Bronchial epithelial cell (primary cell): ENCODE results near the gene HOXA4. TPM values are rescaled to one million over a fixed set of nuclear protein-coding genes. Genes with fewer than 3 reads are reported as not detected.

Experiments
- DNase-seq: peaks from one replicate; pipeline ENCODE4 v3.0.0-alpha.2; 2010; ENCODE audit warnings: low read depth
- FAIRE-seq: peaks from 2 replicates; lab custom pipeline; 2011; peaks lifted over from hg19 to GRCh38; lab: Jason Lieb, UNC
- H3K27me3 ChIP-seq: 2 replicates; pipeline ENCODE4 v1.5.1; 2011; ENCODE audit warnings: low read length; ENCODE audit not compliant: control insufficient read depth, insufficient read depth
- H3K36me3 ChIP-seq: 2 replicates; pipeline ENCODE4 v1.5.1; 2011; ENCODE audit warnings: low read length; ENCODE audit not compliant: control insufficient read depth, insufficient read depth
- H3K4me3 ChIP-seq: 2 replicates; pipeline ENCODE4 v1.5.1; 2011; ENCODE audit warnings: mild to moderate bottlenecking, low read depth, low read length, control low read depth
- total RNA-seq: library from RNA; depleted of rRNA; stranded (reverse); fragments of >200 nt; gene quantifications from 2 replicates; pipeline ENCODE4 v1.2.1, GENCODE V29; 2014
- TF ChIP-seq, protein P1 (sequence below): IDR thresholded peaks from 2 replicates; pipeline ENCODE4 v1.5.1; 2011; ENCODE audit warnings: mild to moderate bottlenecking, moderate library complexity, low read length, control low read depth, inconsistent platforms; ENCODE audit not compliant: insufficient read depth, severe bottlenecking

Gene HOXA4
- total RNA-seq, 1 donor from 2014 or later: not detected

DNA sequence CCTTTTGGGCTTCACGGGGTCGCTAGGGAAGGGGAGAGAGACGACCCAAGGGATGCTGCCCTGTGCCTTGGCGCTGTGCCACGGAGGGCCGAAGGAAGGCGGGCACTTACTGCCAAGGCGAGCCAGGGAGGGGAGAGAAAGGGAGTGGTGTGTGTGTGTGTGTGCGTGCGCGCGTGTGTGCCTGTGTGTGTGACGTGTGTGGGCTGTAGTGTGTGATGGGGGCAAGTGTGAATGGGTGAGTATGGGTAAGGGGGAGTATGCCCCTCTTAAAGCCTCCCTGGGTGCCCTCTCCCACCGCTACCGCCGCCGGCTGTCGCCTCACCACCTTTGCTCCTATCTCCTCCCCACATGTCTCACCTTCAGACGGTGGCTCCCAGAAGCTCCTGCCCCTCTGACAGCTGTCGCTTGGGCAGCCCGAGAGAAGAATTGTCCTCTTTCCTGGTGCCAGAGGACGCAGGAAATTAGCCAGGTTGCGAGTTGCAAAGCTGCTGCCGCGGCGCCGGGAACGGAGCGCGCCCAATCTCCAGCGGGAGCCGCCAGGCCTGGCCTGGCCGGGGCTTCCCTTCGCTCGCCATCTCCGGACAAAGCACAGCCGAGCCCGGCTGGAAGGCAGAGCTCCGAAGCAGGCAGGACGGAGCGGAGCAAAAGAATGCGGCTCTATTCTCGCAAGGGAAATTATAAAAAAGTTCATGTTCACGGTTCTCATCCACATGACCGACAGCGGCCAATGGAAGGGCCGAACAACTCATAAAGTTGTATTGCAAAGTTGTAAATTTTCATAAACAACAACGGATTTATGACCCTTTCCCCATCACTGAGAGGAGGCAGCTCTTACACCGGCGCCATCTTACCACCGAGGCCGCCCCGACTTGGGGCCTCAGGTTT, 21.6 kb upstream of the HOXA4 start, which contains the start of gene HOXA3:
Gene HOXA3 (minus strand): TSS at position 653 of the 885 bp plus-strand sequence. CDS start 41,943 bp downstream, outside the sequence.
- no peaks in the 10 kb centered on the region for H3K36me3 ChIP-seq
- no peak within 1 kb of the TSS for H3K4me3 ChIP-seq
- DNase-seq (no peak), FAIRE-seq (peak; percentile 23)
- peaks cover 86% of the 10 kb centered on the region for H3K27me3 ChIP-seq
- TF ChIP-seq, protein P1, sequence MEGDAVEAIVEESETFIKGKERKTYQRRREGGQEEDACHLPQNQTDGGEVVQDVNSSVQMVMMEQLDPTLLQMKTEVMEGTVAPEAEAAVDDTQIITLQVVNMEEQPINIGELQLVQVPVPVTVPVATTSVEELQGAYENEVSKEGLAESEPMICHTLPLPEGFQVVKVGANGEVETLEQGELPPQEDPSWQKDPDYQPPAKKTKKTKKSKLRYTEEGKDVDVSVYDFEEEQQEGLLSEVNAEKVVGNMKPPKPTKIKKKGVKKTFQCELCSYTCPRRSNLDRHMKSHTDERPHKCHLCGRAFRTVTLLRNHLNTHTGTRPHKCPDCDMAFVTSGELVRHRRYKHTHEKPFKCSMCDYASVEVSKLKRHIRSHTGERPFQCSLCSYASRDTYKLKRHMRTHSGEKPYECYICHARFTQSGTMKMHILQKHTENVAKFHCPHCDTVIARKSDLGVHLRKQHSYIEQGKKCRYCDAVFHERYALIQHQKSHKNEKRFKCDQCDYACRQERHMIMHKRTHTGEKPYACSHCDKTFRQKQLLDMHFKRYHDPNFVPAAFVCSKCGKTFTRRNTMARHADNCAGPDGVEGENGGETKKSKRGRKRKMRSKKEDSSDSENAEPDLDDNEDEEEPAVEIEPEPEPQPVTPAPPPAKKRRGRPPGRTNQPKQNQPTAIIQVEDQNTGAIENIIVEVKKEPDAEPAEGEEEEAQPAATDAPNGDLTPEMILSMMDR: no peak

DNA sequence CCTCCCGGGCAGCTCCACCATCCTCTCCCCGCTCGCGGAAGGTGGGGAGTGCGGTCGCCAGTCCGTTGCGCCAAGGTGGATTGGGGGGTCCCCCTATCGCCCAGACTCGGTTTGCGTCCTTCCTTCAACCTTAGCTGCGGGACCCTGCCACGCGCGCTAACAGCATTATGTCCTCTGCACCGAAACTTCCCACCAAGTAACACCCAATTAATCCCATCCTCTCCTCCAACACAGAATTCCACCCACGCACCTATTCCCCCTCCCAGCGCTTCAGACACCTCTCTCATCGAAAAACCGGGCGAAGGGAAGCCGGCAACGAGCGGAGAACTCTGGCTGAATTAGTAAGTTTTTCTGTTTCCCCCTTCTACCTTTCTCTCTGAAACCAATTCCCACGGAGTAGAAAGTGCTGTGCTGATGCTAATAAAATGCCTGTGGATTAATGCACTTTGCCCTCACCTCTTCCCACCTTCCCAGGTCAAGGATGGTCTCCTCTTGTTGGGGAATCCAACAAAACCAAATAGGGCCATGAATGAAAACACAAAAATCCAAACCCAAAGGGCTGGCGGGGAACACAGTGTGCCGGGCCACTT, 20.9 kb upstream of the HOXA4 start:
- Histone ChIP-seq H3K4me3 (no peak overlapping the region), H3K27me3 (peaks cover 89% of the 10 kb centered on the region), H3K36me3 (no peaks in the 10 kb centered on the region)
- DNase-seq (no peak), FAIRE-seq (no peak)
- TF ChIP-seq, protein P1: no peak

DNA sequence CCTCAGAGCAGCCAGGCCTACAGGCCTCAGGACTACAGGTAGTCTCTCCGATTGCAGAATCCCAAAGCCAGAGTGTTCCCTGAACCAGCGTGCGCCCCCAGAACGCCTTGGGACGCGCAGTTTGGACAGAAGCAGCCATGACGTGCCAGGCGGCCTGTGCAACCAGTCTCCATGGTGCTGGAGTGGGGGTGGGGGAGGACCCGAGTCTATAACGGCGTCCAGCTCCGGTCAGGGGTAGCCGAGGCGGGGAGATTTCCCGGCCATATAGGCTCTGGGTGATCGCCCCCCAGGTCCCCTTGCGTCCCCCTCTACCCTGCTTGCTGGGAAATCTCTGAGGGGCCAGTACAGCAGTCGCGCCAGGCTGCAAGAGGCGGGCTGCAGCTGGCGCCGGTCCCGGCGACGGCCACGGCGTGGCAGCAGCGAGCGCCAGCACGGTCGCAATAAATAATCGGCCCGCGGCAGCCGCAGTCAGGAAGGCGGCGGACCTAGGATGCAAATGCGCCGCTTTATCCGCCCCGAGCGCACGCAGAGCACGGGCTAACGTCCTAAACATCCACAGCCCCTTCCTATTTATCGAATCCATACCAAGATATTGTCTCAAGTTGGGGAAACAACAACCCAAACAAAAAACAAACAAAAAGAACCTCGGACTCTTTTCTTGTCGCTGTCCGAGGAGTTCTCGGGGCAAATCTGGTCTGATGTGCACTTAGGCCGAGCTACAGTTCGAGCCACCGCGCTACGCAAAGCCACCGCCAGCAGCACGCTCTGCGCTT, 20.2 kb upstream of the HOXA4 start:
- H3K27me3 ChIP-seq: peaks cover 89% of the 10 kb centered on the region
- DNase-seq: peak; percentile 20
- no peaks in the 10 kb centered on the region for H3K36me3 ChIP-seq
- no peak for FAIRE-seq
- no peak overlapping the region for H3K4me3 ChIP-seq
- TF ChIP-seq, protein P1: peak; percentile 85

DNA sequence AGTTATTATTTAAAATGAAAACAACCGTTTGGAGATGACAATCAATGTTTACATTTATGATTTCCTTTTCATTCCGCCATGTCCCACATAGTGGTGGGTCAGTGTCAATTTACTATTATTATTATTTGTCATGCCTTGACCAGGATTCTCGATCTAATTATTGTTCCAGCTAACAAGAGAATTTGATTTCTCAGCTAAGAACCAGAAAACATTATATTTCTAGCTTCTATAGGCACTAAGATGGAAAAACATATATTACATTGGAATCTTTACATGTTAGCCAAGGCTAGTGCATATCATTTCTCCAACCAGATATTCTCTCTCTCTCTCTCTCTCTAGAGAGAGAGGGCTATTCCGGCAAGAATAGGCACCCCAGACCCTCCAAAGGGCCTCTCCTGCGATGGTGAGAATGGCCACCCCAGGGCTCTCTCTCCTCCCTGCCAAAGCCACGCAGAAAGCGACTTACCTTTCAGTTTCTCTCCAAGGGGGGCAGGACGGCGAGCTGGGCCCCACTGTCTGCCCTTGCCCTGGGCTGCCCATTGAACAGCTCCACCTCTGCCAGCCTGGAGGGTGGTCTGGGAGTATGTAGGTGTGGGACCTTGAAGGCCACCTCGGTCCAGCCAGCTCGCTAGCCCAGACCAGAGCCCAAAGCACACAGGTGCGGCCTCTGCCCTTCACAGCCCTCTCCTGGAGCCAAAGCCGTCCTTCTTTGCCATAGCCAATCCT, 19.4 kb upstream of the HOXA4 start:
- no peak for FAIRE-seq
- DNase-seq: no peak
- Histone ChIP-seq H3K27me3 (peaks cover 87% of the 10 kb centered on the region), H3K4me3 (no peak overlapping the region), H3K36me3 (no peaks in the 10 kb centered on the region)
- TF ChIP-seq, protein P1: no peak
